Astrocyte (in vitro differentiated cells and primary cell): ENCODE measurements around the gene SCT.

Experiments used
- EZH2 ChIP-seq: IDR thresholded peaks from 2 replicates; pipeline ENCODE4 v1.6.1; 2012; ENCODE audit warnings: mild to moderate bottlenecking, low read length, inconsistent platforms; ENCODE audit not compliant: insufficient read depth
- TF ChIP-seq, protein P1 (sequence below): IDR thresholded peaks from 2 replicates; pipeline ENCODE4 v1.5.1; 2011; ENCODE audit warnings: low read depth, mild to moderate bottlenecking, inconsistent platforms, low read length, moderate library complexity; ENCODE audit not compliant: insufficient read depth

DNA sequence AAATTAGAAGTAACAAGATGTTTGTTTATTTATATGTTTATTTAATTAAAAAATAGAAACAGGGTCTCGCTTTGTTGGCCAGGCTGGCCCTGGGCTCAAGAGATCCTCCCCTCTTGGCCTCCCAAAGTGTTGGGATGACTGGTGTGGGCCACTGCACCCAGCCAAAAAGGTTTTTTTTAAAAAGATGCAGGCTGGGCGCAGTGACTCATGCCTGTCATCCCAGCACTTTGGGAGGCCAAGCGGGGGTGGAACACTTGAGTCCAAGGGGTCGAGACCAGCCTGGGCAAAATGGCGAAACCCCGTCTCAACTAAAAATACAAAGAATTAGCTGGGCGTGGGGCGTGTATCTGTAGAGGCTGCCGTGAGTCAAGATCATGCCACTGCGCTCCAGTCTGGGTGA lies 23.5 kb upstream of the SCT start:
- TF ChIP-seq, protein P1, sequence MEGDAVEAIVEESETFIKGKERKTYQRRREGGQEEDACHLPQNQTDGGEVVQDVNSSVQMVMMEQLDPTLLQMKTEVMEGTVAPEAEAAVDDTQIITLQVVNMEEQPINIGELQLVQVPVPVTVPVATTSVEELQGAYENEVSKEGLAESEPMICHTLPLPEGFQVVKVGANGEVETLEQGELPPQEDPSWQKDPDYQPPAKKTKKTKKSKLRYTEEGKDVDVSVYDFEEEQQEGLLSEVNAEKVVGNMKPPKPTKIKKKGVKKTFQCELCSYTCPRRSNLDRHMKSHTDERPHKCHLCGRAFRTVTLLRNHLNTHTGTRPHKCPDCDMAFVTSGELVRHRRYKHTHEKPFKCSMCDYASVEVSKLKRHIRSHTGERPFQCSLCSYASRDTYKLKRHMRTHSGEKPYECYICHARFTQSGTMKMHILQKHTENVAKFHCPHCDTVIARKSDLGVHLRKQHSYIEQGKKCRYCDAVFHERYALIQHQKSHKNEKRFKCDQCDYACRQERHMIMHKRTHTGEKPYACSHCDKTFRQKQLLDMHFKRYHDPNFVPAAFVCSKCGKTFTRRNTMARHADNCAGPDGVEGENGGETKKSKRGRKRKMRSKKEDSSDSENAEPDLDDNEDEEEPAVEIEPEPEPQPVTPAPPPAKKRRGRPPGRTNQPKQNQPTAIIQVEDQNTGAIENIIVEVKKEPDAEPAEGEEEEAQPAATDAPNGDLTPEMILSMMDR: no peak
- no peak for TF ChIP-seq EZH2
